Activated naive CD8-positive, alpha-beta T cell (primary cell): ENCODE measurements around the gene CSNK2A3.

Experiments used
- H3K27ac Mint-ChIP-seq: one replicate; pipeline ENCODE4 v1.8.0; 2021; ENCODE audit warnings: mixed read lengths
- H3K27me3 Mint-ChIP-seq: one replicate; pipeline ENCODE4 v1.8.0; 2021; ENCODE audit warnings: mixed read lengths
- H3K36me3 Mint-ChIP-seq: one replicate; pipeline ENCODE4 v1.8.0; 2021; ENCODE audit warnings: mixed read lengths
- H3K4me1 Mint-ChIP-seq: one replicate; pipeline ENCODE4 v1.8.0; 2021; ENCODE audit warnings: low read depth, mixed read lengths
- H3K4me3 Mint-ChIP-seq: one replicate; pipeline ENCODE4 v1.8.0; 2021; ENCODE audit warnings: mild to moderate bottlenecking, mixed read lengths
- H3K9me3 Mint-ChIP-seq: one replicate; pipeline ENCODE4 v1.8.0; 2021; ENCODE audit warnings: low read depth, mixed read lengths

CSNK2A3 gene

DNA sequence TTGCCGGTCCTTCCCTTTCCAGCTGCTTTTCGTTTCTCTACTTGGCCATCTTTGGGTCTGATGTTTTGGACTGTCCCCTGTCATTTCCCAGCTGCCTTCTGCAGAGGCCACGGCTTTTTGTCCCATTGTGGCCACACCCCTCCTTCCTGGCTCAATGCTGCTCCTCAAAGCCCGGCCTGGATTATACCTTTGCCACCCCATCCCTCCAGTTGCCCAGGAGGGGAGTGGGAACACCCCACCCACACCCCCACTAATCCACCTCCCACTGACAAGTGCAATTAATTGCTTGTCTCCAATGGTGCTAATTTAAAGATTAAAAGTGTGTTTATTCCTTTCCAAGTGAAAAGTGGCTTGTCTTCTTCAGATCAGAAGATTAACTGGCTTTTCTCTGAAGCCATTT, 34.2 kb upstream of the CSNK2A3 start:
- Mint-ChIP-seq H3K9me3 (no peaks in the 10 kb centered on the region), H3K4me1 (no peaks in the 10 kb centered on the region), H3K27me3 (peaks cover 2% of the 10 kb centered on the region), H3K27ac (no peak overlapping the region), H3K4me3 (no peak overlapping the region), H3K36me3 (no peaks in the 10 kb centered on the region)

DNA sequence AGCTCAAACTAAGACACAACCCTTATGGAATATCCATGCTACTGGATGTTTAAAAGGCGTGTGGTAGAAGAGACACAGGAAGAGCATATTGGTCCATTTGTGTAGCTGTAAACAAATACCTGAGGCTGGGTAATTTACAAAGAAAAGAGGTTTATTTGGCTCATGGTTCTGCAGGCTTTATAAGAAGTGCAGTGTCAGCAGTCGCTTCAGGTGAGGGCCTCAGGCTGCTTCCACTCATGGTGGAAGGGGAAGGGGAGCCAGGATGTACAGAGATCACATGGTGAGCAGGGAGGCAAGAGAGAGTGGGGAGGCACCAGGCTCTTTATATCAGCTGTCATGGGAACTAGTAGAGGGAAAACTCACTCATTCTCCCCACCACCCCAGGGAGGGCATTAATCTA, 31.8 kb upstream of the CSNK2A3 start:
- no peaks in the 10 kb centered on the region for H3K36me3 Mint-ChIP-seq
- peaks cover 2% of the 10 kb centered on the region for H3K27me3 Mint-ChIP-seq
- no peaks in the 10 kb centered on the region for H3K9me3 Mint-ChIP-seq
- H3K4me1 Mint-ChIP-seq, result no peaks in the 10 kb centered on the region
- H3K27ac Mint-ChIP-seq, result no peak overlapping the region
- H3K4me3 Mint-ChIP-seq, result no peak overlapping the region

DNA sequence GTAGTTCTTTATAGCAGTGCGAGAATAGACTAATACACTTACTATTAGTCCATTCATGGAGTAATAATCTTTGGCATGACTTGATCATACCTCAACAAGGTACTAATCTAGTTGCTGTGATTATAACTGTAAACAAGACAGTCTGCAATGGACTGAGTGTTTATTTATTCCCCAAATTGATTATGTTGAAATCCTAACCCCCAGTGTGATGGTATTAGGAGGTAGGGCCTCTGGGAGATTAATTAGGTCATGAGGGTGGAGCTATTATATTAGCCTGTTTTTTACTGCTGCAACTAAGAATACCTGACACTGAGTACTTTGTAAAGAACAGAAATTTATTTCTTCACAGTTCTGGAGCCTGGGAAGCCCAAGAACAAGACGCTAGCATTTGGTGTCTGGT, 30.9 kb upstream of the CSNK2A3 start:
- Mint-ChIP-seq H3K27me3 (peaks cover 2% of the 10 kb centered on the region), H3K4me3 (no peak overlapping the region), H3K27ac (no peak overlapping the region), H3K9me3 (no peaks in the 10 kb centered on the region), H3K36me3 (no peaks in the 10 kb centered on the region), H3K4me1 (no peaks in the 10 kb centered on the region)

DNA sequence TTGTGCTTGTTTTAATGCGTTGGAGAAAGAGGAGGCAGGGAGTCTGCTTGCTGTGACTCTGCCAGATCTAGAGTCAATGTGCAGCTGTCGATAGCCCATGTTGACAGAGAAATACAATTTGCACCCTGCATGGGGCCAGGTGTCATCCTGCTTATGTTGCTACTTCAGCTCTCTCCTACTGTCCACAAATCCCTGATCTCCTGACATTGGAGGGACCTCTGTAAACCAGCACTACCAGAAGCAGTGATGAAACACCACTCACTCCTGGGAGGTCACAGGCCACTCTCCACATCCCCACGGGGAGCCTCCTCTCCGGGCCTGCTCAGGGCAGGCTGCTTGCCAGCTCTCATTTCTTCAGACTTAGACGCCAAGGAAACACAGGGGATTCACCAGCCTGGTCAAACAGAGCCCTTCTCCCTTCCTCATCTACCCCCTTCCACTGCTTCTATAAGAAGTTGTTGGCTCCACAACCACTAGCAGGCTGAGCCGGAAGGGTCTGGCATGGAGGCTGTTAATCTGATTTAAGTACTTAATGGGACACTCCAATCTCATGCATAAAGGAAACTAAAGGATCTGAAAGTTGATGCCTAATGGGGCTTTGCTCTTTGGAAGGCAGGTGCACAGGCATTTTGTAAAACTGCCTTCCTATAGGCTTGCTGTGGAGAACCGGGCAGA, 29.9 kb upstream of the CSNK2A3 start:
- Mint-ChIP-seq H3K4me1 (no peaks in the 10 kb centered on the region), H3K9me3 (no peaks in the 10 kb centered on the region), H3K4me3 (no peak overlapping the region), H3K27ac (no peak overlapping the region), H3K27me3 (no peaks in the 10 kb centered on the region), H3K36me3 (no peaks in the 10 kb centered on the region)

DNA sequence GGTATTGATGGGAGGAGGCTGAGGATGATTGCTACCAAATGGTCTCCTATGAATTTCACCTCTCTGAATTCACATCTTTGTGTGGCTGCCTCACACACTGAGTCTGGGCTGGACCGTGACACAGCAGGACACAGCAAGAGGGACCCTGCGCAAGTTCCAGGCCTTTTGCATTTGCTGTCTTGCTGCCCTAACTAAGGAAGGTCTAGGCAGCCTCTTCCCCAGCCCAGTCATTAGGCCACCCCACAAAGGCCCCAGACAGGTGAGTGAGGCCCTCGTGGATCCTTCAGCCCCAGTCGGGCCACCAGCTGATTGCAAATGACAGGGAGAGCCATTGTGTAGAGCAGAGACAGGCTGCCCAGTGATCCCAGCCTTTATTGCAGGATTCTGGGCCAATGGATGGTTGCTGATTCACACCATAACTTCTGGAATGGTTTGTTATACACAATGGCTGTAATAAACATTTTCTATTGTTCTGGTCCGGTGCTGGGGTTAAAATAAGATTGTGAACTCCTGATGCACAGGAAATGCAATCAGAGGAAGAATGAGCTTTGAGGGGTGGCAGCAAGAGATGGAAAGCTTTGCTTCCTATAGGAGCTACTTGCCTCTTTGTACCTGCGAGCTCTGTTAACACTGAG, 28.5 kb upstream of the CSNK2A3 start:
- Mint-ChIP-seq H3K27me3 (no peaks in the 10 kb centered on the region), H3K4me3 (no peak overlapping the region), H3K36me3 (no peaks in the 10 kb centered on the region), H3K9me3 (no peaks in the 10 kb centered on the region), H3K27ac (no peak overlapping the region), H3K4me1 (no peaks in the 10 kb centered on the region)

DNA sequence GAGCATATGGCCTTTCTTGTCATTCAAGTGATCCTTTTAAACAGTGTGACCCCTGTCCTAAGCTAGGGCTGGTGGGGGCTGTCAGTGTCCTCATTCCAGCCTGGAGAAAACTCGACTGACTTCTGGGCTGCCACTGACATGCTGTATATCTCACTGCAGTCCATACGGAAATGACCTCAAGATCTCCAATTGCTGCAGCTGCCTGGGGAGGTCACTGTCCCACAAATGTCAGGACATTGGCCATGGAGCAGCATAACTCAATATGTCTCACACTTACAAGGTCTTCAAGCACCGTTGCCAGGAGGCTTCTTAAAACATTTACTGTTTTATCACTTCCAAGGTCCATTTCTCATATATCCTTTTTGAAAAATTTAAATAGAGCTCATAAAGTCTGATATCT, 27.8 kb upstream of the CSNK2A3 start:
- no peaks in the 10 kb centered on the region for H3K27me3 Mint-ChIP-seq
- no peaks in the 10 kb centered on the region for H3K9me3 Mint-ChIP-seq
- H3K27ac Mint-ChIP-seq, result no peak overlapping the region
- H3K36me3 Mint-ChIP-seq, result no peaks in the 10 kb centered on the region
- H3K4me3 Mint-ChIP-seq, result no peak overlapping the region
- H3K4me1 Mint-ChIP-seq, result no peaks in the 10 kb centered on the region

DNA sequence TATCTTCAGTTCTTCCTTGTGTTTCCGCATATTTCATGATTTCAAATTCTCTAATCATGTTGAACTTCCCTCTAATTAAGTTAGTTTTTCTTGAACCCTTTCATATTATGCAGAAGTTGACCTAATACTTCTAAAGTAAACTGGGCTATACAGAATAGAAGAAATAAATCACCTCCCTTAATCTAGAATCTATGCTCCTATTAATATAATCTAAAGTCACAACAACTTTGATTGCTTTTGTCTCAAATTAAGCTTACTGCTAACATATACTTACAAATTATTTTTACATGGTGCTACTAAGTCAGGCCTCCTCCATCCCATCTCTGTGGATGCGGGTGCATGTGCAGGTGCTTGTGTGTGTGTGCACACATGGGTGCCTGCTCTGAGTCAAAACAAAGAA, 27.3 kb upstream of the CSNK2A3 start:
- H3K27ac Mint-ChIP-seq, result no peak overlapping the region
- no peaks in the 10 kb centered on the region for H3K36me3 Mint-ChIP-seq
- no peaks in the 10 kb centered on the region for H3K9me3 Mint-ChIP-seq
- no peak overlapping the region for H3K4me3 Mint-ChIP-seq
- H3K27me3 Mint-ChIP-seq, result no peaks in the 10 kb centered on the region
- no peaks in the 10 kb centered on the region for H3K4me1 Mint-ChIP-seq

DNA sequence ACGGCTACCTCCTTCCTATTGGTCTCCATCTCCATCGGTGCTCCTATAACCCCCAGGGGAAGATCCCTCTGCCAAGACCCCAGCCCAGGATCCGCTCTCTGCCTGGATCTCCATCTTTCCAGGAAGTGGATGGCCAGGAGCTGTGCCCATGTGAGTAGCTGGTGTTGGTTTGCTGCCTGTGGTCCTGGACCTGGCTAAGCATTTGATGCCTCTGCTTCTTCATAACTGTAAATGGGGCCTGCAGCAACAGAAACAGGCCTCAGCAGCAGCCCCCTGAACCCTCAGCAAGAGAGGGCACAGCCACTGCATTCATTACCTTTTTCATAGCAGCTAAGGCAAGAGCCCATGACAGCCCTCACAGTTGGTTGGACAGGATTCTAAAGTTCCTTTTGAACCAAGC, 26.6 kb upstream of the CSNK2A3 start:
- H3K36me3 Mint-ChIP-seq, result no peaks in the 10 kb centered on the region
- H3K27ac Mint-ChIP-seq, result no peak overlapping the region
- no peaks in the 10 kb centered on the region for H3K27me3 Mint-ChIP-seq
- H3K4me3 Mint-ChIP-seq, result no peak overlapping the region
- no peaks in the 10 kb centered on the region for H3K4me1 Mint-ChIP-seq
- no peaks in the 10 kb centered on the region for H3K9me3 Mint-ChIP-seq

DNA sequence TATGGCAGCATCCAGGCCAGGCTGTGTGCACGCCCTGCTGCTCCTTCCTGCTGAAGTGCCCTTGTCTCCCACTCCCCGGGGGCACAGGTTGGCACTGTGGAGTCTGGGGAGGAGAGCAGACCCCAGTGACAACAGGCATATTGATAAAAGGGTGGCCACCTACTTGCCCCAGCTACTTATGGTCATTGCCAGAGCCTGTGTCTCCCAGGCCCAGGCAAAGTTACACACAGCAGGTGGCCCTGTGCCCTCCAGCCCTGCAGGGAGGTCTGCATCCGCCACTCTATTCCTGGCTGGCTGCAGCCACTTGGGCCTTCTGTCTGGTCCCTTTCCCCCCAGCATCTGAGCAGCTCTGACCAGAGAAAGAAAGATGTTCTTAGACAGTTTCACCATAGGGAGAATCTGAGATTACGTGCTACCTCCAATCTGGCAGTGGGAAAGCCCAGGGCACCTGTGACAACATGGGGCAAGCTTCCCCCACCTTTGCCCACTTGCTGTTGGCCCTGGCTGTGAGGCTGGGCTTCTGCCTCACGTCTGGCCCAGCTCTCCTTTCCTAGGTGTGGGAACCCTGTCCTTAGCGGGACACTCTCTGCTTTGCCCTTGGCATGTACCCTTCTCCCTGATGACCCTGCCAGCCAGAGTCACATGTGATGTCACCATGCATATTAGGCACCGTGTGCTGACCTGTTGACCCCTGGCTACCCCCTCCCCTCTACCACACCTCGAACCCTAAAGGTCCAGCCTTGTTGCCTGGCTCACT, 25.3 kb upstream of the CSNK2A3 start:
- Mint-ChIP-seq H3K27ac (no peak overlapping the region), H3K27me3 (no peaks in the 10 kb centered on the region), H3K4me1 (no peaks in the 10 kb centered on the region), H3K4me3 (no peak overlapping the region), H3K9me3 (no peaks in the 10 kb centered on the region), H3K36me3 (no peaks in the 10 kb centered on the region)

DNA sequence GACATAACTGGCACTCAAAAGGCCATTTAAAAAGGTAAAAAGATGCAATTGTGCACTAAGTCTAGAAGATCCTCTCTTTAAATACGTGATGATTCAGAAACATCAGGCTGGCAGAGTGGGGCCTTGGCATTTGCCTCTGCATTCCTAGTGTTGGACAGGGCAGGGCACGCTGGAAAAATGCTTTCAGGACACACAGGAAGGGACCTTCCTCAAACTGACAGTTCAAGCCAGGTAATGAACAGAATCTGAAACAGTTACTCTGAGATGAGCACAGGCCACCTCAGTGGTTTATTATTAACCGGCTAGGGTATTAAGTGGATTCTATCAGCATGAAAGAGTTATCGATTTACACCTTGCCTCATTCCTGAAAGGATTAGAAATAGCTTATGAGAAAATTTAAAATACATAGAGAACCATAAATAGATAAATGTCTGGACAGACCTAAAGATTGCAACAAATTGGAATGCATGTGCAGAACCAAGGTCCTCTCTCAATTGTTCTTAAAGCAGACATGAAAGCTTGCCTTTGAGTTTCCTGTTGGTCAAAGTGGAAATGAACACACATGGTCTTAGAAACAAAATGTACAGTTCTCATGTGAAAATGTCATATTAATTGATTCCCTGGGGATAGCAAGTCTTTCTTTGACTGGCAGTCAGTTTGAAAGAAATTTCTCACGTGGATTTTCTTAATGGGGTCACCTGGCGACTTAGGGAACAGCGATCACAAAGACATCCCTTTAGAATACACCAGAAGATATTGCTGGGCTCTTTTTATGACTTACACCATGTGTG, 21.5 kb upstream of the CSNK2A3 start:
- Mint-ChIP-seq H3K36me3 (no peaks in the 10 kb centered on the region), H3K27me3 (peaks cover 12% of the 10 kb centered on the region), H3K9me3 (no peaks in the 10 kb centered on the region), H3K4me1 (no peaks in the 10 kb centered on the region), H3K27ac (no peak overlapping the region), H3K4me3 (no peak overlapping the region)

DNA sequence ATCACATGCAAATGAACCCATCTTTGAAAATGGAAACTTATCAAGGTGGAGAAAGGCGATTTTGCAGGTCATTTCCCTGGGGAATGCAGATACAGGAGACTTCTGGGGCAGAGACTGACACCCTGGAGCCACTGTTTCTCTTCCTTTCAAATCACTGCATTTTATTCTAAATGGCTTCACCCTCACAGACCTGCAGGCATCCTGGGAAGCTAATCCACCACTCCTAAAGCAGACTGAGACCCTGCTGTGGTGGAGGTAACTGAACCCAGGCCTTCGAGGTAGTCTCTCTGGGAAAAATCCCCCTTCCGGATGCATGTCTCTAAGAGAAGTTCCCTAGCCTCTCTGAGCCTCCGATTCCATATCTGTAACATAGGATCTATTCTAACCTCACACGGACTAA, 20.9 kb upstream of the CSNK2A3 start:
- H3K27me3 Mint-ChIP-seq, result peaks cover 12% of the 10 kb centered on the region
- no peaks in the 10 kb centered on the region for H3K9me3 Mint-ChIP-seq
- no peak overlapping the region for H3K27ac Mint-ChIP-seq

DNA sequence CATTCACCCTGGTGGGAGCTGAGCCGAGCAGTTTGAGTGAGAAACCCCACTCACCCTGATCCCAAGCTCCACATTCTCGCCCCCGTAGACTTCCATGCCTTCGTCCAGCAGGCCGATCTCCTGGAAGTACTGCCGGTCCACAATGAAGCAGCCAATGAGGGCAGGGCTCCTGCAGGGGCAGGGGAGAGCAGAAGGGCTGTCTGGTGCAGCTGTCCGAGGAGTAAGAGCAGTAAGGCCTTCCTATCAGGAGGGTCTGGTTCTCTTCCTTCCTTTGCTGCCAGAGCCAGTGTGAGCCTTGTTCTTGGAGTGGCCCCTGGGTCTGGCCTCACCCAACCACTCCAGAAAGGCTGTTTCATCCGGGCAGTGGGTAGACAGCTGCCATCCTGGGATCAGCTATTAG, 19.4 kb upstream of the CSNK2A3 start:
- Mint-ChIP-seq H3K27me3 (peaks cover 12% of the 10 kb centered on the region), H3K9me3 (peaks cover 5% of the 10 kb centered on the region), H3K4me3 (no peak overlapping the region), H3K36me3 (no peaks in the 10 kb centered on the region), H3K27ac (no peak overlapping the region), H3K4me1 (no peaks in the 10 kb centered on the region)

More for the DNA sequence above, 20.9 kb upstream of the CSNK2A3 start:
- Mint-ChIP-seq H3K36me3 (no peaks in the 10 kb centered on the region), H3K4me3 (no peak overlapping the region), H3K4me1 (no peaks in the 10 kb centered on the region)

DNA sequence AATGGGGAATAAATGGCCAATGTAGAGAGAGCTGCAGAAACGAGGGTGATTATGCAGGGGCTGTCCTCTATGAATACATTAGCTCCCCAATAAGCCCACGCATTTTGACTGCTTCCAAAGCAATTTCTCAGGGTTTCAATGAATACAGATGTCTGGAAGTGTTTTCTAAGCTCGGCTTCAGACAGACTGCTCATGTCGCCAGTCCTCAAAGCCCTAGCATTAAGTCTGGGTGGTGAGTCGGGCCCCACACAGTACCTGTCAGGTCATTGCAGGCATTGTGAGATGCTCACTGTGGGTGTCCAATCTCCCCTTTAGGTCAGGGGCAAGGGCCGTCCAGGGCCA, 17.9 kb upstream of the CSNK2A3 start:
- Mint-ChIP-seq H3K27me3 (peaks cover 12% of the 10 kb centered on the region), H3K36me3 (no peaks in the 10 kb centered on the region), H3K4me3 (no peak overlapping the region), H3K4me1 (no peaks in the 10 kb centered on the region), H3K27ac (no peak overlapping the region), H3K9me3 (peaks cover 5% of the 10 kb centered on the region)

DNA sequence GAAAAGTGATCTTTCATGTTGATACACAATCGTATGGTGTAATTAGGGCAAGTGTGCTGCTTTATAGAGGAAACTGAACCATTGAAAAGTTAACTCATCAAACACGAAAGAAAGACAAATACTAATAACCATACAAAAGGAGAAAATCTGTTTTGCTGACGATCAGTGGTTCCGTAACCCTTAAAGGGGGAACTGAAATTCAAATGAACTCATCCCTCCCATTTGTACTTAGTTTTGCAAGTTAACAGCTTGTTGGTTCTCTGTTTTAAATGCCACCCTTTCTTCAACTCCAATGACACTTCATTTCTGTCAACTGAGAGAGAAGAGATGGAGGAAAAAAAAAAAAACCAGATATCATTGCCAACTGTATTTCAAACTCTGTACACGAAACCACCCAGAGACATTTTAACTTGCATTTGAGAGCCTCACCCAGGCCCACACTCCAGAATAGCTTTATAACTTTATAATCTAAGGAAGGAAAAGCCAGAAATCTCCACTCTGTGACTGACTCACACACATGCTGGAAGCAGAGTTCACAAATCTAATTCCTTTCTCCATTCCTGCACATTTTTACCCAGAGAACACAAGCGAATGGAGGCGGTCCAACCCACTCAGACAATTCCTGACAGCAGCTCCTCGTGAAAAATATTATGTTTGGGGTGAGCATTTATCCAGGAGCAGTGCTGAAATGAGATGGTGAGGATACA, 17.4 kb upstream of the CSNK2A3 start:
- H3K27me3 Mint-ChIP-seq, result peaks cover 12% of the 10 kb centered on the region
- H3K36me3 Mint-ChIP-seq, result no peaks in the 10 kb centered on the region
- no peak overlapping the region for H3K4me3 Mint-ChIP-seq
- H3K4me1 Mint-ChIP-seq, result no peaks in the 10 kb centered on the region
- H3K9me3 Mint-ChIP-seq, result peaks cover 5% of the 10 kb centered on the region
- no peak overlapping the region for H3K27ac Mint-ChIP-seq
